GM12892 (cell line): ENCODE measurements around the gene MAPK12.

Experiments used
- POLR2A ChIP-seq: IDR thresholded peaks from 2 replicates; pipeline ENCODE4 v1.6.1; 2011; ENCODE audit warnings: low read depth, low read length, control low read depth
- POLR2AphosphoS5 ChIP-seq: IDR thresholded peaks from 2 replicates; pipeline ENCODE4 v1.6.1; 2011; ENCODE audit warnings: low read depth, low read length, control low read depth
- TAF1 ChIP-seq: IDR thresholded peaks from 2 replicates; pipeline ENCODE4 v1.6.1; 2011; ENCODE audit warnings: low read depth, mild to moderate bottlenecking, control low read depth, low read length, borderline replicate concordance

DNA sequence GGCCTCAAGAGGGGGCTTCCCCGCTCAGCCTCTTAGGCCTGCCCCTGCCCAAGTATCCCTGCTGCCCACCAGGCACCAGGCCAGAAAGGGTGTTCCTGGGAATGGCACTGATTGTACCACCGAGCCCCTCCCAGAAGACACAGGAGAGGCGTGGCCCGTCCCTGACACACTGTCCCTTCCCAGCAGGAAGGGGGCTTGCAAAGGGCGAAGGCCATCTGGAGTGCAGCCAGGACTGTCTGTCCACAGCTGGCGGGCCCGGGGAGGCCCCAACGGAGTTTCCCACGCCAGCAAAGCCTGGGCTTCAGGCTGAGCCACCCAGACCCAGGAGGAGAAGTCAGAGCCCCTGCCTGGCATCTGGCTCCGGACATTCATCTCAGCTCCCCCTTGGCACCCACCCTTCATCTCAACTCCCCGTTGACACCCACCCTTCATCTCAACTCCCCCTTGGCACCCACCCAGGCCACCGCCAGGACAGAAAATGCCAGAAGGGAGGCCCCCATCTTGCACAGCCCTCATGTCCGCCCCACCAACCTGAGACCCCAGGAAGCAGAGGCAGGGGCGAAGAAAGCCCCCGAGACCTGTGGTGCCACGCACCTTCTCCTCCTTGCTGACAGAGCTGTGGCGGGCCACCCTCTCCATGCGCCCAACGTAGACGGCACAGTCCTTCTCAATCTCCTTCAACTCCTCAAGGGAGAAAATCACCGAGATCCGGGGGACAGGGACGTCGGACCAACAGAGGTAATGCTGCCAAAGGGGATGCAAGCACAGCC lies 36.1 kb downstream of the MAPK12 start:
- TF ChIP-seq POLR2A = no peak
- TF ChIP-seq TAF1 = no peak
- TF ChIP-seq POLR2AphosphoS5 = no peak
